ENCODE results near the gene ZBTB43.

The ZBTB43 gene

GRCh38 chr9:126886897-126887296 lies 82.1 kb downstream of the ZBTB43 start:
- H3K9me3 ChIP-seq (ENCODE audit: control insufficient read depth, insufficient read depth, low read length) = no peaks in the 10 kb centered on the region
- 0 out of 2 replicates have a peak, but pooled peaks cover 8% of the 10 kb centered on the region for H3K4me1 ChIP-seq (ENCODE audit: insufficient read depth, low read length)
- H3K36me3 ChIP-seq (ENCODE audit: insufficient read depth, low read length) = no peaks in the 10 kb centered on the region
- H3K9ac ChIP-seq (ENCODE audit: low read depth, low read length) = no peak overlapping the region
